GM08714 (cell line): Measurements from ENCODE around the gene CGN.
"Not testable (repeated sequence)": the region's sequence is repeated elsewhere in the genome, so short reads cannot be mapped to it uniquely, and the experiment has no call there.

Experiments
- H3K4me3 ChIP-seq: fragments of 200-500 bp; sonication (Bioruptor generic); 2 replicates; pipeline ENCODE4 v1.5.1; 2014; ENCODE audit warnings: mild to moderate bottlenecking, low read length, inconsistent platforms
- ZNF274 ChIP-seq: IDR thresholded peaks from 2 replicates; pipeline ENCODE4 v1.6.1; 2012; ENCODE audit warnings: mild to moderate bottlenecking, low read depth, low read length

CGN gene

DNA sequence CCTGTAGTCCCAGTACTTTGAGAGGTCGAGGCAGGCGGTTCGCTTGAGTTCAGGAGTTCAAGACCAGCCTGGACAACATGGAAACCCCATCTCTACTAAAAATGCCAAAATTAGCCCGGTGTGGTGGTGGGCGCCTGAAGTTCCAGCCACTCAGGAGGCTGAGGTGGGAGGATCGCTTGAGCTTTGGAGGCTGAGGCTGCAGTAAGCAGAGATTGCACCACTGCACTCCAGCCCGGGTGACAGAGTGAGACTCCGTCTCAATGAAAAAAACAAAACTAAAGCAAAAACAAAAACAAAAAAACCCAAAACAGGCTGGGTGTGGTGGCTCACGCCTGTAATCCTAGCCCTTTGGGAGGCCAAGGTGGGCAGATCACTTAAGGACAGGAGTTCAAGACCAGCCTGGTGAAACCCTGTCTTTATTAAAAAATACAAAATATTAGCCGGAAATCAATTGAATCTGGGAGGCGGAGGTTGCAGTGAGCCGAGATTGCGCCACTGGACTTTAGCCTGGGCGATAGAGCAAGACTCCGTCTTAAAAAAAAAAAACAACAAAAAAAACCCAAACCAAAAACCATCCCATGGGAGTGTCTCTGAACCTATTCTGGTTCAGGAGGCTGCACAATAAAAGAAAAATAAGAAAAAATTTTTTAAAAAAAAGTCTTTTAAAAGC is 1.7 kb upstream of the CGN start:
- no peak overlapping the region for H3K4me3 ChIP-seq
- TF ChIP-seq ZNF274, result no peak

DNA sequence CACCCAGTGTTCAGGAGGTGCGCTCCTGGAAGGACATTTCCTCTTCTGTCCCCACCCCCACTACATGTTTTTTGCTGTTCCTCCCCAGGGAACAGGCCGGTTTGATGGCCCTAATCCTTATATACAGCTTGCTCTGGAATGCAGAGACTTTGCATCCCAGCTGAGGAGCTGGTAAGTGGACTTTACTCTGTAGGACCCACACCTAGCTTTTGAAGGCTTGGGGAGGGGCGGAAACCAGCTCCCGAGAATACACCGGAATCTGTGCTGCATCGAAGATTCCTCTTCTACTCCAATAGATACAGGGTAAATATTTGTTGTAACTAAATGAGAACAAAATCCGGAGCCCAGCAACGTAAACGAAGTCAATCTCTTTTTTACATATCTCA is 1.2 kb upstream of the CGN start:
- H3K4me3 ChIP-seq, result no peak overlapping the region
- TF ChIP-seq ZNF274, result no peak

DNA sequence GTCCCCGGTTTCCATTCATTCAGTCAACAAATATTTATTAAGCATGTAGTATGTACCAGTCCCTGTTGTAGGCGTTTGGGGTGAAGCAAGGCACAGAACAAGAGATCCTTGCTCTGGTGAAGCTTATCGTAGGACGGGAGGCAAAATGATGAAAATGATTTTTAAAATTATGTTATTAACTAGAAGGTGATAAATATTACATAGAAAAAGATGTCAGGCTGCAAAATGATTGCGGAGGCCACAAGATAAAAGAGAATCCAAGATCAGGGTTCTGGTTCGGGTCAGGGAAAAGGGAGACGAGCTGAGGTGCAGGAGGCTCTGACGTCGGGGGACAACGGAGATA is 602 bp upstream of the CGN start:
- H3K4me3 ChIP-seq, result peak overlapping the region; percentile 75
- TF ChIP-seq ZNF274, result no peak

GRCh38 chr1:151511636-151512215 is 539 bp downstream of the CGN start:
- no peak for TF ChIP-seq ZNF274
- peak overlapping the region; percentile 75; the same call in 1 of the 2 replicates for H3K4me3 ChIP-seq

- no peak overlapping the region; the same call in 1 of the 2 replicates for H3K4me3 ChIP-seq
- TF ChIP-seq ZNF274, result no peak
These were observed 1.1 kb downstream of the CGN start for GRCh38 chr1:151512326-151512725.

DNA sequence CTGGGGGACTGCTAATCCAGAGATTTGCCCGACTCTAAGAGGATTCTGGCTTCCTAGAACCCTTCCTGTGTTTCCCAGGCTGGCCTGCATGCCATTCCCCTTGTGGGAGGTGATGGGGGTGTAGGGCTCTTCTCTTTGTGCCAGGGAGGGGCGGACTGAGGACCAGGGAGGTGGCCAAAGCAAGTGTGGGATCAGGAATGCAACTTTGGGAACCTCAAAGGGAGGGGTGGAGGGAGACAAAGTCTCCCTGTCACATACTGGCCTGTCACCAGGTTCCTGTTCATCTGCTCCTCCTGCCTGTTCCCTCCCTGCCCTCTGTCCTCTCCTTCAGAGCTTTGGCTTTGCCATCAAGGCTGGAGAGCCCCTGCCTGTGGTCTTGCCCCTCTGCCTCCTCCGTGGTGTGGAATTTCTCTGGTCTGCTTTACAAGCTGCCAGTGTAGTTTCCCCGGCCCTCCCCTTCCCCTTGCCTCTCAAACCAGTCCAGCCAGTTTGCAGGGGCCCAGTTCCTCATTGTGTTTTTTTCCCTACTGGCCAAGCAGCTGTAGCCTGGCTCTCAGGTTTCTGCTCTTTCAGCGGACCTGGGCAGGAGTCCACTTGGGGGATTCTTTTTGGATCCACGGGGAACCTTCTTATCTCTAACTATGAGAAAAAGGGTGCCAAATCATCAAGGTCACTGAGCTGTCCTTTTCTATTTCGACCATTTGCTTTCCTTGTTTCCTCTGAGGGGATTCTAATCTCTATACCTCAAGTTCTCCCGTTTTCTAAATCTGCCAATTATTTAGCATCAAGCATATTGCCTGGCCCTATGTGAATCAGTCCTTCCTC is 1.8 kb downstream of the CGN start:
- H3K4me3 ChIP-seq, result no peak overlapping the region
- no peak for TF ChIP-seq ZNF274

DNA sequence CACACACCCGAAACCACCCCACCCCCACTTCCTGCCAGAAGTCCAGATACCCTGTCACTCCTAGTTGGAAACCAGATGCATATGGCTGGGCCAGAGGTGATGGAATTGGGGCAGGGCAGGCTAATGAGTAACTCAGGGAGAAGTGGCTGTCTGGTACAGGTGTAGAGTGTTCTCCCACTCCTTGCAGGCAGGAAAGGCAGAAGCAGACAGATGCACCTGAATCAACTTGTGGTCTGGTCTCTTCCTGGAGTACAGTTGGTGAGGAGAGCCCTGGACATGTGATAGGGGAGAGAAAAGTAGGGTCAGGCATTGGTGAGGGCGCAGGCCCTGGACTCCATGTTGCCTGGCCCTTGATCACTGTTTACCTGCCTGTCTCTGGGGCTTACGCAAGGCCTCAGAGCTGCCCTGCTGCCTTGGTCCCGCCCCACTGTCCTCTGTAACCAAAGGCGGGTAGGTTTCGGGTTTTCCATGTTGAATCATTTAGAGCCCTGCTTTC is 2.5 kb downstream of the CGN start:
- no peak overlapping the region for H3K4me3 ChIP-seq
- TF ChIP-seq ZNF274, result no peak

GRCh38 chr1:151514366-151514765 is 3.2 kb downstream of the CGN start:
- no peak overlapping the region for H3K4me3 ChIP-seq

GRCh38 chr1:151515265-151515664 is 4.1 kb downstream of the CGN start:
- no peak overlapping the region for H3K4me3 ChIP-seq
- no peak for TF ChIP-seq ZNF274

More at GRCh38 chr1:151514366-151514765, 3.2 kb downstream of the CGN start:
- TF ChIP-seq ZNF274, result no peak

GRCh38 chr1:151516031-151516511 is 4.9 kb downstream of the CGN start:
- TF ChIP-seq ZNF274, result no peak
- no peak overlapping the region for H3K4me3 ChIP-seq

- no peak overlapping the region for H3K4me3 ChIP-seq
- no peak for TF ChIP-seq ZNF274
These were observed 7.2 kb downstream of the CGN start for GRCh38 chr1:151518431-151518830.

DNA sequence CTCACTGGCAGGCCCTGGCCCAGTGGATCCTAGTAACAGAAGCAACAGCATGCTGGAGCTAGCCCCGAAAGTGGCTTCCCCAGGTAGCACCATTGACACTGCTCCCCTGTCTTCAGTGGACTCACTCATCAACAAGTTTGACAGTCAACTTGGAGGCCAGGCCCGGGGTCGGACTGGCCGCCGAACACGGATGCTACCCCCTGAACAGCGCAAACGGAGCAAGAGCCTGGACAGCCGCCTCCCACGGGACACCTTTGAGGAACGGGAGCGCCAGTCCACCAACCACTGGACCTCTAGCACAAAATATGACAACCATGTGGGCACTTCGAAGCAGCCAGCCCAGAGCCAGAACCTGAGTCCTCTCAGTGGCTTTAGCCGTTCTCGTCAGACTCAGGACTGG is 7.7 kb downstream of the CGN start:
- no peak overlapping the region for H3K4me3 ChIP-seq
- no peak for TF ChIP-seq ZNF274

- no peak for TF ChIP-seq ZNF274
- no peak overlapping the region for H3K4me3 ChIP-seq
These were observed 8.5 kb downstream of the CGN start for GRCh38 chr1:151519667-151520066.

GRCh38 chr1:151520359-151520758 is 9.2 kb downstream of the CGN start:
- no peak for TF ChIP-seq ZNF274
- H3K4me3 ChIP-seq, result no peak overlapping the region

GRCh38 chr1:151522427-151522826 is 11.2 kb downstream of the CGN start:
- not testable (repeated sequence) for H3K4me3 ChIP-seq
